ENCODE measurements around the gene VPS4A. TPM values are rescaled to one million over a fixed set of nuclear protein-coding genes. Genes with fewer than 3 reads are reported as not detected.

VPS4A gene
- total RNA-seq, 2 donors from 2014 or later, result 44.8 to 46.1 TPM

- H3K9me3 ChIP-seq, result no peaks in the 10 kb centered on the region
- H3K4me3 ChIP-seq, result no peak overlapping the region
- no peak overlapping the region for H3K27ac ChIP-seq
- 98% methylated on average over 2 of the region's 2 CpGs for WGBS
- no peak for DNase-seq (ENCODE audit: low spot score)
- TF ChIP-seq POLR2AphosphoS5 (IDR thresholded peaks at IDR 0.05) (no peak), POLR2A (IDR thresholded peaks at IDR 0.05) (no peak), CTCF (IDR thresholded peaks at IDR 0.05) (no peak)
- H3K4me1 ChIP-seq (replicated peaks), result no peaks in the 10 kb centered on the region
- intact Hi-C loops (cut with DNase I), result no loop called here
- H3K27me3 ChIP-seq (replicated peaks; ENCODE audit: insufficient read depth), result no peaks in the 10 kb centered on the region
- peaks cover 0 to 10% of the 10 kb centered on the region in 2 donors for H3K36me3 ChIP-seq
These were observed 60.4 kb downstream of the VPS4A start for GRCh38 chr16:69371564-69371963.

- TF ChIP-seq POLR2A (IDR thresholded peaks at IDR 0.05), result no peak
- TF ChIP-seq POLR2AphosphoS5 (IDR thresholded peaks at IDR 0.05), result no peak
- TF ChIP-seq CTCF (IDR thresholded peaks at IDR 0.05), result no peak
- no peaks in the 10 kb centered on the region for H3K27me3 ChIP-seq (replicated peaks; ENCODE audit: insufficient read depth)
- H3K9me3 ChIP-seq, result no peaks in the 10 kb centered on the region
- 92% methylated on average over 1 of the region's 1 CpG for WGBS
- no peak overlapping the region for H3K27ac ChIP-seq
- no peak overlapping the region for H3K4me3 ChIP-seq
- no peak for DNase-seq (ENCODE audit: low spot score)
- intact Hi-C loops (cut with DNase I), result no loop called here
- H3K36me3 ChIP-seq, result peaks cover 0 to 5% of the 10 kb centered on the region in 2 donors
- no peaks in the 10 kb centered on the region for H3K4me1 ChIP-seq (replicated peaks)
These were observed 61.9 kb downstream of the VPS4A start for GRCh38 chr16:69373019-69373418.

Other genes with a start within 250 kb of the VPS4A start
- 1 to 10 TPM; 3.0 to 4.5 TPM for gene HAS3, start 205.7 kb upstream of the VPS4A start, total RNA-seq
- gene CHTF8, start 178.8 kb upstream of the VPS4A start, total RNA-seq, result 100 to 1,000 TPM; 124 to 171 TPM
- 10 to 100 TPM; 18.4 to 51.0 TPM for gene UTP4, start 178.7 kb upstream of the VPS4A start, total RNA-seq
- gene SNTB2, start 124.2 kb upstream of the VPS4A start, total RNA-seq, result 10 to 100 TPM; 33.7 to 53.0 TPM
- 10 to 100 TPM; 40.7 to 42.9 TPM for gene PDF, start 19.2 kb downstream of the VPS4A start, total RNA-seq
- gene COG8, start 28.2 kb downstream of the VPS4A start, total RNA-seq, result 10 to 100 TPM; 55.6 to 85.2 TPM
- 10 to 100 TPM; 11.2 to 19.4 TPM for gene NIP7, start 28.4 kb downstream of the VPS4A start, total RNA-seq
- 1 to 10 TPM in 1 of 2 donors, not detected in 1; 1.1 TPM for gene TMED6, start 40.4 kb downstream of the VPS4A start, total RNA-seq
- 10 to 100 TPM; 21.9 to 33.1 TPM for gene TERF2, start 74.7 kb downstream of the VPS4A start, total RNA-seq
- 10 to 100 TPM; 48.8 to 71.3 TPM for gene CYB5B, start 113.3 kb downstream of the VPS4A start, total RNA-seq

All from prostate gland (tissue), 2 donors.